SK-N-DZ (cell line): ENCODE data around the gene METTL13.

Experiments
- DNase-seq: peaks from one replicate; pipeline ENCODE4 v3.0.0-alpha.2; 2015; ENCODE audit warnings: low spot score
- small RNA-seq, 2 experiments: library from RNA; depleted of rRNA; stranded (forward); fragments of <200 nt; gene quantifications; one replicate each; pipeline ENCODE3, GENCODE V24; 2014

Gene METTL13

DNA sequence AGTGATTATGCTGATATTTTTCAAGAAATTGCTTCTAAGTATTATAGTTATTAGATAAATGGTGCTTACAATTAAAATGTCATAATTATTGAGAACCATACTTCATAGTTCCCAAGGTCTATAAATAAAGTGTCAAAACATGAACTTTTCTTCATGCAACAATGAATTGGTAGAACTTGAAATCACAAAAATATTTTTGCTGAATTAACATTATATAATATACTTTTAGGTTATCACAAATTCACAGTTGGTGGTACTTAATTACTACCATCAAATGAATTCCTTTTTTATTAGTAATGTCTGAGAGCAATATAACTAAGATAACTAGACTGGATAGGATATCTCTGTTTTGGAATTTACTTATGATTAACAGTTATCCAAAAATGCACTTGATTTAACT lies 64.5 kb downstream of the METTL13 start:
- DNase-seq: no peak

Small RNA genes within 50 kb of the gene (small RNA-seq; reads per million reads assigned to genes)
- gene RF00601: 0 reads per million in 2 experiments
